Neural progenitor cell (in vitro differentiated cells): ENCODE measurements around the gene BCAS3.

Experiments used
- EZH2 ChIP-seq: fragments of 200-600 bp; sonication (generic); IDR thresholded peaks from 2 replicates; pipeline ENCODE4 v1.6.1; 2017; ENCODE audit warnings: antibody characterized with exemption, mild to moderate bottlenecking, moderate library complexity
- TF ChIP-seq, protein P1 (sequence below): fragments of 200-600 bp; sonication (generic); IDR thresholded peaks from 2 replicates; pipeline ENCODE4 v1.5.1; 2017; ENCODE audit warnings: antibody characterized with exemption, mild to moderate bottlenecking

GRCh38 chr17:61235827-61236197 is 558.2 kb downstream of the BCAS3 start:
- TF ChIP-seq, protein P1, sequence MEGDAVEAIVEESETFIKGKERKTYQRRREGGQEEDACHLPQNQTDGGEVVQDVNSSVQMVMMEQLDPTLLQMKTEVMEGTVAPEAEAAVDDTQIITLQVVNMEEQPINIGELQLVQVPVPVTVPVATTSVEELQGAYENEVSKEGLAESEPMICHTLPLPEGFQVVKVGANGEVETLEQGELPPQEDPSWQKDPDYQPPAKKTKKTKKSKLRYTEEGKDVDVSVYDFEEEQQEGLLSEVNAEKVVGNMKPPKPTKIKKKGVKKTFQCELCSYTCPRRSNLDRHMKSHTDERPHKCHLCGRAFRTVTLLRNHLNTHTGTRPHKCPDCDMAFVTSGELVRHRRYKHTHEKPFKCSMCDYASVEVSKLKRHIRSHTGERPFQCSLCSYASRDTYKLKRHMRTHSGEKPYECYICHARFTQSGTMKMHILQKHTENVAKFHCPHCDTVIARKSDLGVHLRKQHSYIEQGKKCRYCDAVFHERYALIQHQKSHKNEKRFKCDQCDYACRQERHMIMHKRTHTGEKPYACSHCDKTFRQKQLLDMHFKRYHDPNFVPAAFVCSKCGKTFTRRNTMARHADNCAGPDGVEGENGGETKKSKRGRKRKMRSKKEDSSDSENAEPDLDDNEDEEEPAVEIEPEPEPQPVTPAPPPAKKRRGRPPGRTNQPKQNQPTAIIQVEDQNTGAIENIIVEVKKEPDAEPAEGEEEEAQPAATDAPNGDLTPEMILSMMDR = no peak
- TF ChIP-seq EZH2 = no peak
